K562 treated with DMSO at 1 percent for 48 hours (cell line): ENCODE results near the gene ACAA2. TPM values are rescaled to one million over a fixed set of nuclear protein-coding genes. Genes with fewer than 3 reads are reported as not detected.

Experiments used
- total RNA-seq: library from RNA; unstranded; fragments of 300-600 nt; gene quantifications from 2 replicates; pipeline ENCODE4 v1.2.3, GENCODE V29; 2022; ENCODE audit warnings: low replicate concordance; ENCODE audit errors: extremely low read depth

Gene ACAA2, protein sequence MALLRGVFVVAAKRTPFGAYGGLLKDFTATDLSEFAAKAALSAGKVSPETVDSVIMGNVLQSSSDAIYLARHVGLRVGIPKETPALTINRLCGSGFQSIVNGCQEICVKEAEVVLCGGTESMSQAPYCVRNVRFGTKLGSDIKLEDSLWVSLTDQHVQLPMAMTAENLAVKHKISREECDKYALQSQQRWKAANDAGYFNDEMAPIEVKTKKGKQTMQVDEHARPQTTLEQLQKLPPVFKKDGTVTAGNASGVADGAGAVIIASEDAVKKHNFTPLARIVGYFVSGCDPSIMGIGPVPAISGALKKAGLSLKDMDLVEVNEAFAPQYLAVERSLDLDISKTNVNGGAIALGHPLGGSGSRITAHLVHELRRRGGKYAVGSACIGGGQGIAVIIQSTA
- not detected in 2 replicates for total RNA-seq

DNA sequence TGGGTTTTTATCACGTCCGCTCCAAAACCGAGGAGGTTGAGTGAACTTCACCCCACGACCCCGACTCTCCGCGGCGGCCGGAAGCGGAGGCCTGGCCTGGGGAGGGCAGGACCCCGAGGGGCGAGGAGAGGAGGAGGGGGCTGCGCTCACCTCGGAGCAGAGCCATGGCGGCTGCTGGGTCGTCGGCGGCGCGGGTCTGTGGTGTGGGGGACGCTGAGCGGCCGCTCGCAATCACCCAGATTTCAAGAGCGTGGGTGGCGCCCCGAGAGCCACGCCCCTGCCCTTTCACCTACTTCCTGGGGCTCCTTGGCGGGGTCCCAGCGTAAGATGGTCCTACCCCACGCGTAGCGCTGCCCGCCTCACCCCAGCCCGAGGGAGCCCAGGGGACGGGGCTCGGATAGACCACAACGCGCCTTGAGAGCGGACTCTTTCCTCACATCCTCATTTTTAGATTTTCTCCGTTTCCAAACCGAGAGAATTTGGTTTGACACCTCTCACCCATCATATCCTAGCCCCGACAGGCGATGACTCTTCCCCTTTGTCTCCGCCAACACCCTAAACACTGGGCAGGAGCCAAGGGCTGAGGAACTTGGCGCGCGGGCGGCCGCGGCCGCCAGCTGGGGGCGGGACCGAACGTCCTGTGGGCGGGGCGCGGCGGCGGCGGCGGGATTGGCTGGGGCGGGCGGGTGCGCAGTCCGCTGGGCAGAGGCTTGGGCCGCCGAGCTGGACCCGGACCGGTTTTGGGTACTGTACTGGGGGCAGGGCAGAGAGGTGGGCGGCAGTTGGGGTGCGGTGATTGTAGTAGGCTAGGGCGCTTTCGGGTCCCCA is at the start of gene ACAA2:
TSS of gene ACAA2 (minus strand) at position 215 of the 828 bp plus-strand sequence. CDS start at position 166, 49 bp downstream.

